ENCODE results near the gene FLT4.

GRCh38 chr5:180580681-180581080 lies 68.7 kb downstream of the FLT4 start:
- TF ChIP-seq CTCF (IDR thresholded peaks at IDR 0.05; ENCODE audit: low read length): no peak
- no peak for TF ChIP-seq EZH2 (IDR thresholded peaks at IDR 0.05; ENCODE audit: borderline replicate concordance, low read length)
